GM19438 (cell line): ENCODE measurements around the gene RBM47.
"Not testable (repeated sequence)": the region's sequence is repeated elsewhere in the genome, so short reads cannot be mapped to it uniquely, and the experiment has no call there.

ENCODE experiments used
- ATAC-seq: cut with Tn5 transposase; IDR thresholded peaks from one replicate; pipeline ENCODE4 v1.9.1; 2021; ENCODE audit warnings: low read depth; ENCODE audit not compliant: unreplicated experiment

Gene RBM47

DNA sequence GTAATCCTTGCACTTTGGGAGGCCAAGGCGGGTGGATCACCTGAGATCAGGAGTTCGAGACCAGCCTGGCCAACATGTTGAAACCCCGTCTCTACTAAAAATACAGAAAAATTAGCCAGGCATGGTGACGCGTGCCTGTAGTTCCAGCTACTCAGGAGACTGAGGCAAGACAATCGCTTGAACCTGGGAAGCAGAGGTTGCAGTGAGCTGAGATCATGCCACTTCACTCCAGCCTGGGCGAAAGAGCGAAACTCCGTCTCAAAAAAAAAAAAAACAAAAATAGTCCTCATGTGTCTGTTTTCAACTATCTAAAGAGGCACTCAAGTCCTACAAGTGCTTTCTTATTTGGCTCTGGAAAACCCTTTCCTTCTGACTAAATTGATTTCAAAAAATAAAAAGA, 237.4 kb downstream of the RBM47 start:
- ATAC-seq: not testable (repeated sequence)

DNA sequence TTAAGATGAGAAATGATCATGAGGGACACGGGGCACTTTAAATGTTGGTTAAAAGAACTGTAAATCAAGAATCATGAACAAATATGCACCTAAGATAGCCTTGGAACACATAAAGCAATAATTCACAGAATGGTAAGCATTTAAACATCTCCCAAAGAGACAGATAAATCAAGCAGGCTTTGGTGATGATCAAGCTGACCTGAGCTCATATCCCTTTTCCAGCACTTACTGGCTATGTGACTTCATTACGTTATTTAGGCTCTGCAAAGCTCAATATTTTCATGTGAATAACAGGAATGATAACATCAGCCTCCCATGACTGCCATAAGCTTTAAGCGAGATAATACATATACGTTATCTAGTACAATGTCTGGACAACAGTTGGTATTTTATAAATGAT, 239.7 kb downstream of the RBM47 start:
- ATAC-seq: no peak

DNA sequence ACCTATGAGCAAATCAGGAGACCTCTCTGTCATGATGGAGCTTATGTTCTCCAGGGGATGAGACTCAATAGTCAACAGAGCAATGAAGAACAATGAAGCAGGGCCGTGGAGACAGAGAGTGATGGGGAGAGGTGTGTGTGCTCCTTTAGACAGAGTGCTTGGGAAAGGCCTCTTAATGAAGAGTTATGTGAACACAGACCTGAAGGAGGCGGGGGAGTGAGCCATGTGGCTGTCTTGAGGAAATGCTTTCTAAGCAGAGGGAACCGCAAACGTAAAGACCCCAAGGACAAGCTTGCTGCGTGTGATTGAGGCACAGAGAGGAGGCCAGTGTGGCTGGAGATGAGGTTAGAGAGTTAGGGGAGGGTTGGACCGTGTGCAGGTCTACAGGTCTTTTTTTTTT, 241.4 kb downstream of the RBM47 start:
- no peak for ATAC-seq

DNA sequence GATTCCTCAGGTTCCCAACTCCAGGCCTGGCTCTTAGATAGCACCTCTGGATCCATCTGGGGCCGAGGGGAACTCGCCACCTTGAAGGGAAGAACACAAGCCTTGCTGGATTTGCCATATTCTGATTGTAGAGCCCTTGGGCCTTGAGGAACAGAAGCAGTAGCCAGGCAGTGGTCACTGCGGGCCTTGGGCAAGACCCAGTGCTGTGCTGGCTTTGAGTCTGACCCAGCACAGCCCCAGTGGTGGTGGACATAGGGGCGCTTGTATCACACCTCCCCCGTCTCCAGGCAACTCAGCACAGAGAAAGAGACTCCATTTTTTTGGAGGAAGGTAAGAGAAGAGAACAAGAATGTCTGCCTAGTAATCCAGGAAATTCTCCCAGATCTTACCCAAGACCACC, 249.0 kb downstream of the RBM47 start:
- no peak for ATAC-seq

DNA sequence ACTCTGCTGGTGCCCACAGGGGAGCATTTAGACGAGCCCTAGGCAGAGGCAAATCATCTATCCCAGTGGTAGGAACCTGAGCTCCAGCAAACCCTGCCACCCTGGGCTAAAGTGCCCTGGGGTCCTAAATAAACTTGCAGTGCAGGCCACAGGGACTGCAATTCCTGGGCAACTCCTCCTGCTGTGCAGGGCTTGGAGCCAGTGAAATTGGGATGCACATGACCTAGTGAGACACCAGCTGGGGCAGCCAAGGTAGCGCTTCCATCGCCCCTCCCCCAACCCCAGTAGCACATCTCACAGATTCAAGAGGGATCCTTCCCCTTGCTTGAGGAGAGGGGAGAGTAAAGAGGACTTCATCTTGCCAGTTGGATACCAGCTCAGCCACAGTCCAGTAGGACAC, 250.4 kb downstream of the RBM47 start:
- ATAC-seq: no peak

DNA sequence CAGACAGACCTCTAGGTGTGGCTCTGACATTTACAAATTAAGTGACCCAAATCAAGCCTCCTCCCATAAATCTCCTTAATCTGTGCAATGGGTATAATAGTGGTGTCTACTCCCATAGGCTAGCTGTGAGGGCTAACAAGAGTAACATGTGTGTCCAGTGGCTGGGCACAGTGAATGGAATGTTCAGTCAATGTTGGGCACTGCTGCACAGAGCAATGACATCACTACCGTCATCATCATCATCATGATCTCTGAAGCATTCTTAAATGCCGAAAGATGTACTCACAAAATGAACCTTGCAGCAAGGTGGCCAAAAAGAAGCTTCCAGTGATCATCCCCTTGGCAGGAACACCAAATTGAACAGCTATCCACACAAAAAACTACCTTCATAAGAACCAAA, 251.0 kb downstream of the RBM47 start:
- ATAC-seq: no peak

DNA sequence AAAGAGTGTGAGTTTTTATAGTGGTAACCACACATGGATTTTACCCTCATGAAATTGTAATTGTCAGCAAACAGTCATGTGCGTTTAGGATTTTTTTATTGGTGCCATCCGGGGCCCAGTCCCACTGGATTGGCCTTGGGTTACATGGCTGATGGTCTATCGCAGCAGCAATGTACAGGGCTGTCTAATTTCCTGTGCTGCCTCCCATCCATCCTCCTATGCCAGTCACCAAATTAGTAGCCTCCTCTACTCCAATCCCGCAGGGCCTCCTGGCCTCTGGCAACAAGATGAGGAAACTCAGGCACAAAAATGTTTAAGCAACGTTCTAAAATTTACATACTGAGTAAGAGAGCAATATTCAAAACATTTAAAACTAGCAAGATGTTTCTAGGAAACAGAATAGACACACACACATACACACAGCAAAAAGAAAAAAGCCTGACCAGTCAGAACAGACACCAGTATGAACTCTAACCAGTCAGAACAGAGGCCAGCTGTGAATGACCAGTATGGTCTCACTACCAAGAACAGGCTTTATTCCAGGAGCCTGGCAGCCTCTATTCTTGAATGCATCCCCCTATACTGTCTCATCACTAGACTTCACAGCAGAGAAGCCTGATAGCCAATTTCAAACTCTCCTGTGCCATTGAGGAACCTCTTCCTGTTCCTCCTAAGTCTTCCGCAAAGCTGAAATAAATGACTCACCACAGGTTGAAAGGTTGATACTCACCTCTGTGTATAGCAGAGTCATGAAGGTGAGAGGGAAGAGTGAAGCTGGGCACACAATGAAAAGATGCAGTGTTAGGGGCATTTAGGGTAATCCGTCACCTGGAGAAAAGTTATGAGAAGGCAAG, 251.9 kb downstream of the RBM47 start:
- no peak for ATAC-seq

DNA sequence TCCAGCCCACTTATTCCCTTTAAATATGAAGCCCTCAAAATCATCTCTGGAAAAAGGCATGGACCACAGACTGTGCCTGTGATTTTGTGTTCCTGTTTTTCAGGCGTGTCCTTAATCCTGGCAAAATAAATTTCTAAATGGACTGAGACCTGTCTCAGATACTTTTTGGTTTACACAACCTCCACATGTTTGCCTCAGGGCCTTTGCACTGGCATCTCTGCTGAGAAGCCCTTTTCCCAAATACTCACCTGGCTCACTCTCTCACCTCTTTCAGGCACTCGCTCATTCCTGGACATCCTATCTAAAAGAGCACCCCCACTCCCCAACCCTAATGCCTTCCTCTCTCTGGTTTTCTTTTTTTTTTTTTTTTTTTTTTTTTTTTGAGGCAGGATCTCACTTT, 254.0 kb downstream of the RBM47 start:
- ATAC-seq: no peak

DNA sequence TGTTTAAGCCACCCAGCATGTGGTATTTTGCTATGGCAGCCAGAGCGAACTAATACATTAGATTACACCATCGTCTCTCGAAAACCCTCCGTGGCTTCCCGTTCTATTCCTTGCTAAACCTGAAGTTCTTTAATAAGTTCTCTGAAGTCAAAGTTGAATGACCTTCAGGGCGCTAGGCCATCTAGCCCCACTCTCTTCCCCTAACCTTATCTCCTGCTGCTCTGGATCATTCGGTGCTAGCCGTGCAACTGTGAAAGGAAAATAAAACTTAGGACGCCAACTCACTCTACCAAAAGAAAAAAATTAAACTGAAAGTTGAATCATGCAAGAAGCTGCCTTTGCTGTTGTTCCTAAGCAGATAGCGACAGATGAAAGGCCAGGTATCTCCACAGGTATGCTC, 254.6 kb downstream of the RBM47 start:
- no peak for ATAC-seq

DNA sequence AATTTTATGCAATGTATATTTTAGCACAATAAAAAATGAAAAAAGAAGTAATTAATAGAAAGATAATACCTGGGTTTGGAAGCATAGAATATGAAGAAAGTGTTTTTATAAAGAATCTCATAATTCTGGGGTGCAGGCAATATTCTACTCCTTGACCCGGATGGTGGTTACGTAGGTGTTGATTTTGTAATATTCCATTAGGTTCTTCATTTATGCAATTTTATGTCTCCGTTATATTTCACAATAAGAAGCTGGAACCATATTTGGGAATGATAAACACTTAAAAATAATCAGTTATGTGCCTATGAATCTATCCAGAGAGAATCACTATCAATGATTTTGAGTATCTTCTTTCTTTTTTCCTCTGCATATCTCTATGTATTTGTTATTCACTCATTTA, 256.0 kb downstream of the RBM47 start:
- ATAC-seq: no peak
